ENCODE measurements around the gene HDAC4.

The HDAC4 gene

GRCh38 chr2:239271882-239272281, 128.9 kb downstream of the HDAC4 start (continued):
- no peak for TF ChIP-seq ZNF621 (tag by site-specific recombination; IDR thresholded peaks at IDR 0.05)
- TF ChIP-seq ZNF677 (tag by site-specific recombination; IDR thresholded peaks at IDR 0.05), result no peak
- no peak for TF ChIP-seq ZXDB (tag by site-specific recombination; IDR thresholded peaks at IDR 0.05)

DNA sequence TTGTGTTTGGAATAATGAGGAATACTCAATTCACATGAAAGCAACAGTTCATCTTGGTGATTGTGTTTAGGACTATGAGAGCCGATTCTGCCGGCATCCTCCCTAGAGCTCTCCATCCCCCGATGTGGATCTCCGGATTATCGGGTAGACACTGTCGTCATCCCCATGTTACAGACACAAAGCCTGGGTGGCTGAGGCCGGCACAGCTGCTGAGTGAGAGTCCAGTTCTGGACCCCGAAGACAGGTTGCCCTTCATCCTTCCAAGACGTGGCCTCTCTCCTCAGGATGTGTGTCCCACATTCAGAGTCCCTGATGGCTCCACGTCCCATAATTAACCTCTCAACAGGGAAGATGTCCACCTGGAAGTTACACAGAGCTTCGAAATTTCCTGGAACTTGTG, 129.3 kb downstream of the HDAC4 start:
- POLR2A ChIA-PET, result no interaction called here
- Histone ChIP-seq H3K9me3 (ENCODE audit: control insufficient read depth, insufficient read depth, low read depth, low read length) (no peaks in the 10 kb centered on the region), H3K4me1 (ENCODE audit: control insufficient read depth, insufficient read depth, low read length) (no peaks in the 10 kb centered on the region), H3K27ac (ENCODE audit: extremely low read depth, low read depth, low read length) (no peak overlapping the region), H3K4me3 (ENCODE audit: low read depth, low read length) (no peak overlapping the region), H3K36me3 (ENCODE audit: control insufficient read depth in 2 of 2, insufficient read depth in 1 of 2, low read length in 2 of 2) (no peaks in the 10 kb centered on the region)
- CTCF ChIA-PET, result no interaction called here
- no peak for TF ChIP-seq ZNF341 (tag by site-specific recombination; IDR thresholded peaks at IDR 0.05; ENCODE audit: low read depth)
- TF ChIP-seq, protein P1, sequence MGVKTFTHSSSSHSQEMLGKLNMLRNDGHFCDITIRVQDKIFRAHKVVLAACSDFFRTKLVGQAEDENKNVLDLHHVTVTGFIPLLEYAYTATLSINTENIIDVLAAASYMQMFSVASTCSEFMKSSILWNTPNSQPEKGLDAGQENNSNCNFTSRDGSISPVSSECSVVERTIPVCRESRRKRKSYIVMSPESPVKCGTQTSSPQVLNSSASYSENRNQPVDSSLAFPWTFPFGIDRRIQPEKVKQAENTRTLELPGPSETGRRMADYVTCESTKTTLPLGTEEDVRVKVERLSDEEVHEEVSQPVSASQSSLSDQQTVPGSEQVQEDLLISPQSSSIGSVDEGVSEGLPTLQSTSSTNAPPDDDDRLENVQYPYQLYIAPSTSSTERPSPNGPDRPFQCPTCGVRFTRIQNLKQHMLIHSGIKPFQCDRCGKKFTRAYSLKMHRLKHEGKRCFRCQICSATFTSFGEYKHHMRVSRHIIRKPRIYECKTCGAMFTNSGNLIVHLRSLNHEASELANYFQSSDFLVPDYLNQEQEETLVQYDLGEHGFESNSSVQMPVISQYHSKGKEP (tag by site-specific recombination; IDR thresholded peaks at IDR 0.05), result no peak

GRCh38 chr2:239269916-239270315, 130.9 kb downstream of the HDAC4 start:
- H3K36me3 ChIP-seq (ENCODE audit: control insufficient read depth in 2 of 2, insufficient read depth in 1 of 2, low read length in 2 of 2), result no peaks in the 10 kb centered on the region
- no peak for TF ChIP-seq SCRT1 (tag by site-specific recombination; IDR thresholded peaks at IDR 0.05; ENCODE audit: borderline replicate concordance)
- TF ChIP-seq ZNF37A (tag by site-specific recombination; IDR thresholded peaks at IDR 0.05), result no peak
- TF ChIP-seq, protein P2, sequence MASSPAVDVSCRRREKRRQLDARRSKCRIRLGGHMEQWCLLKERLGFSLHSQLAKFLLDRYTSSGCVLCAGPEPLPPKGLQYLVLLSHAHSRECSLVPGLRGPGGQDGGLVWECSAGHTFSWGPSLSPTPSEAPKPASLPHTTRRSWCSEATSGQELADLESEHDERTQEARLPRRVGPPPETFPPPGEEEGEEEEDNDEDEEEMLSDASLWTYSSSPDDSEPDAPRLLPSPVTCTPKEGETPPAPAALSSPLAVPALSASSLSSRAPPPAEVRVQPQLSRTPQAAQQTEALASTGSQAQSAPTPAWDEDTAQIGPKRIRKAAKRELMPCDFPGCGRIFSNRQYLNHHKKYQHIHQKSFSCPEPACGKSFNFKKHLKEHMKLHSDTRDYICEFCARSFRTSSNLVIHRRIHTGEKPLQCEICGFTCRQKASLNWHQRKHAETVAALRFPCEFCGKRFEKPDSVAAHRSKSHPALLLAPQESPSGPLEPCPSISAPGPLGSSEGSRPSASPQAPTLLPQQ (tag by site-specific recombination; IDR thresholded peaks at IDR 0.05), result no peak
- no peak for TF ChIP-seq ZNF561 (tag by site-specific recombination; IDR thresholded peaks at IDR 0.05; ENCODE audit: borderline replicate concordance)
- TF ChIP-seq, protein P3, sequence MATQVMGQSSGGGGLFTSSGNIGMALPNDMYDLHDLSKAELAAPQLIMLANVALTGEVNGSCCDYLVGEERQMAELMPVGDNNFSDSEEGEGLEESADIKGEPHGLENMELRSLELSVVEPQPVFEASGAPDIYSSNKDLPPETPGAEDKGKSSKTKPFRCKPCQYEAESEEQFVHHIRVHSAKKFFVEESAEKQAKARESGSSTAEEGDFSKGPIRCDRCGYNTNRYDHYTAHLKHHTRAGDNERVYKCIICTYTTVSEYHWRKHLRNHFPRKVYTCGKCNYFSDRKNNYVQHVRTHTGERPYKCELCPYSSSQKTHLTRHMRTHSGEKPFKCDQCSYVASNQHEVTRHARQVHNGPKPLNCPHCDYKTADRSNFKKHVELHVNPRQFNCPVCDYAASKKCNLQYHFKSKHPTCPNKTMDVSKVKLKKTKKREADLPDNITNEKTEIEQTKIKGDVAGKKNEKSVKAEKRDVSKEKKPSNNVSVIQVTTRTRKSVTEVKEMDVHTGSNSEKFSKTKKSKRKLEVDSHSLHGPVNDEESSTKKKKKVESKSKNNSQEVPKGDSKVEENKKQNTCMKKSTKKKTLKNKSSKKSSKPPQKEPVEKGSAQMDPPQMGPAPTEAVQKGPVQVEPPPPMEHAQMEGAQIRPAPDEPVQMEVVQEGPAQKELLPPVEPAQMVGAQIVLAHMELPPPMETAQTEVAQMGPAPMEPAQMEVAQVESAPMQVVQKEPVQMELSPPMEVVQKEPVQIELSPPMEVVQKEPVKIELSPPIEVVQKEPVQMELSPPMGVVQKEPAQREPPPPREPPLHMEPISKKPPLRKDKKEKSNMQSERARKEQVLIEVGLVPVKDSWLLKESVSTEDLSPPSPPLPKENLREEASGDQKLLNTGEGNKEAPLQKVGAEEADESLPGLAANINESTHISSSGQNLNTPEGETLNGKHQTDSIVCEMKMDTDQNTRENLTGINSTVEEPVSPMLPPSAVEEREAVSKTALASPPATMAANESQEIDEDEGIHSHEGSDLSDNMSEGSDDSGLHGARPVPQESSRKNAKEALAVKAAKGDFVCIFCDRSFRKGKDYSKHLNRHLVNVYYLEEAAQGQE (tag by site-specific recombination; IDR thresholded peaks at IDR 0.05), result no peak
- no peak for TF ChIP-seq GLI4 (tag by site-specific recombination; IDR thresholded peaks at IDR 0.05)
- TF ChIP-seq ZNF830 (tag by site-specific recombination; IDR thresholded peaks at IDR 0.05; ENCODE audit: low read depth), result no peak
- no peak for TF ChIP-seq KLF16 (tag by site-specific recombination; IDR thresholded peaks at IDR 0.05)
- TF ChIP-seq ZNF549 (tag by site-specific recombination; IDR thresholded peaks at IDR 0.05), result no peak
- no peaks in the 10 kb centered on the region for H3K9me3 ChIP-seq (ENCODE audit: control insufficient read depth, insufficient read depth, low read depth, low read length)
- ChIA-PET POLR2A (no interaction called here), CTCF (no interaction called here)
- H3K4me3 ChIP-seq (ENCODE audit: low read depth, low read length), result no peak overlapping the region
- H3K4me1 ChIP-seq (ENCODE audit: control insufficient read depth, insufficient read depth, low read length), result peaks cover 6% of the 10 kb centered on the region
- no peak overlapping the region for H3K27ac ChIP-seq (ENCODE audit: extremely low read depth, low read depth, low read length)
